K562 (cell line): Measurements from ENCODE around the gene VSTM2B. TPM values are rescaled to one million over a fixed set of nuclear protein-coding genes. Genes with fewer than 3 reads are reported as not detected.

Experiments used
- ATAC-seq: fragments of 200-7000 bp; cut with Tn5 transposase; 3 replicates; pipeline ENCODE4 v1.9.1; 2020; ENCODE audit warnings: moderate library complexity
- BruUV-seq: library from RNA; stranded (reverse); fragments of 400-500 nt; replicated peaks from 2 replicates; lab custom pipeline; 2021; lab: Mats Ljungman, UMichigan
- CTCF ChIA-PET: fragments of 300-600 bp; formaldehyde crosslinking; extraction: SDS; loops from one replicate; lab custom pipeline; 2021; ENCODE audit warnings: low intra/inter-chr PET ratio; lab: Yijun Ruan, JAX
- POLR2A ChIA-PET: fragments of 300-600, 350-650 bp; sonication (Branson Sonifier 250); formaldehyde crosslinking; extraction: SDS; loops from one replicate; lab custom pipeline; 2021; ENCODE audit warnings: antibody characterized with exemption, inconsistent platforms; lab: Yijun Ruan, JAX
- DNase-seq, 4 experiments: peaks; one replicate each; pipeline versions ENCODE4 v3.0.0 to v3.0.0-alpha.2; 2011 to 2018; ENCODE audit warnings: low spot score in 3 of 4, mixed read lengths in 3 of 4; ENCODE audit errors: extremely low read depth in 1 of 4
- FAIRE-seq: peaks from 2 replicates; lab custom pipeline; 2011; peaks lifted over from hg19 to GRCh38; lab: Jason Lieb, UNC
- H2AFZ ChIP-seq: 2 replicates; pipeline ENCODE4 v1.6.0; 2011; ENCODE audit warnings: low read depth, low read length, control low read depth, inconsistent platforms
- H3K27ac ChIP-seq: fragments of 200-600 bp; 3 replicates; pipeline ENCODE4 v1.8.0; 2011; ENCODE audit warnings: low read depth, mild to moderate bottlenecking, control low read depth, inconsistent platforms, low read length, moderate library complexity, mixed read lengths; ENCODE audit errors: extremely low read depth
- H3K27me3 ChIP-seq, 2 experiments: fragments of 300-600 bp in 1 of 2; 2 replicates in 1 of 2; 3 replicates in 1 of 2; pipeline versions ENCODE4 v1.6.0 to v1.8.0; 2011; ENCODE audit warnings: inconsistent platforms in 2 of 2, low read length in 2 of 2, mild to moderate bottlenecking in 1 of 2, mixed read lengths in 1 of 2, moderate library complexity in 1 of 2; ENCODE audit not compliant: control insufficient read depth in 2 of 2, insufficient read depth in 2 of 2
- H3K36me3 ChIP-seq: fragments of 300-600 bp; 3 replicates; pipeline ENCODE4 v1.8.0; 2011; ENCODE audit warnings: mild to moderate bottlenecking, low read length, inconsistent platforms; ENCODE audit not compliant: control insufficient read depth, insufficient read depth
- H3K4me1 ChIP-seq, 2 experiments: fragments of 200-600 bp in 1 of 2; replicated peaks in 1 of 2; 2 replicates in 1 of 2; 3 replicates in 1 of 2; pipeline versions ENCODE4 v1.5.1 to v1.8.0; 2011; ENCODE audit warnings: inconsistent platforms in 2 of 2, low read length in 2 of 2, mild to moderate bottlenecking in 1 of 2, mixed read lengths in 1 of 2, moderate library complexity in 1 of 2; ENCODE audit not compliant: control insufficient read depth in 2 of 2, insufficient read depth in 2 of 2
- H3K4me2 ChIP-seq: 2 replicates; pipeline ENCODE4 v1.6.1; 2011; ENCODE audit warnings: low read length, control low read depth, inconsistent platforms, mixed read lengths; ENCODE audit not compliant: insufficient read depth
- H3K4me3 ChIP-seq: fragments of 200-600 bp; sonication (generic), shearing (Covaris generic); 2 replicates; pipeline ENCODE4 v1.5.1; 2016; ENCODE audit warnings: control low read depth, inconsistent platforms
- H3K79me2 ChIP-seq: fragments of 200-600 bp; 3 replicates; pipeline ENCODE4 v1.8.0; 2011; ENCODE audit warnings: low read length, inconsistent platforms; ENCODE audit not compliant: control insufficient read depth, insufficient read depth
- H3K9ac ChIP-seq, 2 experiments: 2 replicates each; pipeline versions ENCODE4 v1.6.0 to v1.6.1; 2011; ENCODE audit warnings: low read depth in 2 of 2, low read length in 2 of 2, control low read depth in 1 of 2, inconsistent platforms in 1 of 2, mild to moderate bottlenecking in 1 of 2, mixed read lengths in 1 of 2; ENCODE audit not compliant: insufficient read depth in 1 of 2
- H3K9me1 ChIP-seq: one replicate; pipeline ENCODE4 v1.6.0; 2011; ENCODE audit warnings: inconsistent platforms, mild to moderate bottlenecking, low read length, moderate library complexity; ENCODE audit not compliant: control insufficient read depth, insufficient read depth
- H3K9me3 ChIP-seq: replicated peaks from 2 replicates; pipeline ENCODE4 v1.5.1; 2011; ENCODE audit warnings: low read depth, low read length, inconsistent platforms; ENCODE audit not compliant: control insufficient read depth, insufficient read depth
- H4K20me1 ChIP-seq: replicated peaks from 2 replicates; pipeline ENCODE4 v1.6.1; 2011; ENCODE audit warnings: low read length, inconsistent platforms, mixed read lengths; ENCODE audit not compliant: control insufficient read depth, insufficient read depth
- CREM ChIP-seq: IDR thresholded peaks from 2 replicates; pipeline ENCODE4 v1.6.1; 2014; ENCODE audit warnings: antibody characterized with exemption, low read depth
- CSDE1 ChIP-seq, 2 experiments: fragments of 450-650 bp; IDR thresholded peaks; 2 replicates each; pipeline ENCODE4 v1.6.1; 2016; ENCODE audit warnings: mild to moderate bottlenecking in 1 of 2
- ESRRB ChIP-seq: fragments of 250-450 bp; sonication (Bioruptor Pico); IDR thresholded peaks from 2 replicates; pipeline ENCODE4 v1.5.0; 2020; ENCODE audit warnings: mild to moderate bottlenecking, moderate library complexity, borderline replicate concordance
- FOS ChIP-seq: IDR thresholded peaks from 3 replicates; pipeline ENCODE4 v1.6.1; 2011; ENCODE audit not compliant: insufficient read length; ENCODE audit errors: extremely low read depth
- GABPB1 ChIP-seq: sonication (generic); formaldehyde crosslinking; IDR thresholded peaks from 2 replicates; pipeline ENCODE4 v1.8.0; 2022; ENCODE audit warnings: mild to moderate bottlenecking, missing genetic modification reagents
- HDAC6 ChIP-seq: IDR thresholded peaks from 2 replicates; pipeline ENCODE4 v1.6.1; 2012; ENCODE audit warnings: low read depth, mild to moderate bottlenecking, control low read depth, inconsistent platforms, low read length, moderate library complexity
- HDAC8 ChIP-seq: fragments of 450-650 bp; IDR thresholded peaks from 2 replicates; pipeline ENCODE4 v1.6.1; 2016; ENCODE audit warnings: mild to moderate bottlenecking, missing genetic modification characterization, moderate library complexity, missing compliant biosample characterization
- HNRNPH1 ChIP-seq: fragments of 200-400 bp; formaldehyde crosslinking; optimal IDR thresholded peaks from 2 replicates; pipeline ENCODE3; 2017; ENCODE audit warnings: low read depth, mild to moderate bottlenecking, low read length, moderate library complexity
- IFI16 ChIP-seq: fragments of 250-450 bp; sonication (Bioruptor Pico); IDR thresholded peaks from 2 replicates; pipeline ENCODE4 v2.1.2; 2022; ENCODE audit warnings: mild to moderate bottlenecking, inconsistent platforms
- NCOA2 ChIP-seq, 2 experiments: fragments of 450-650 bp; IDR thresholded peaks; 2 replicates each; pipeline ENCODE4 v1.6.1; 2018; ENCODE audit warnings: mild to moderate bottlenecking in 2 of 2, moderate library complexity in 1 of 2; ENCODE audit not compliant: partially characterized antibody in 2 of 2
- OTX1 ChIP-seq: fragments of 450-650 bp; formaldehyde crosslinking; IDR thresholded peaks from 2 replicates; pipeline ENCODE4 v1.4.0; 2022; ENCODE audit warnings: mild to moderate bottlenecking
- RFX1 ChIP-seq: fragments of 450-650 bp; IDR thresholded peaks from 2 replicates; pipeline ENCODE4 v1.6.1; 2016; ENCODE audit warnings: mild to moderate bottlenecking, moderate library complexity
- SMAD1 ChIP-seq: fragments of 150-350 bp; IDR thresholded peaks from 2 replicates; pipeline ENCODE4 v1.6.1; 2014; ENCODE audit warnings: low read length, low read depth; ENCODE audit not compliant: partially characterized antibody
- STAT5A ChIP-seq: IDR thresholded peaks from 2 replicates; pipeline ENCODE4 v1.6.1; 2012; ENCODE audit warnings: low read length, inconsistent platforms, borderline replicate concordance
- ZNF165 ChIP-seq: fragments of 250-450 bp; sonication (Bioruptor Pico); IDR thresholded peaks from 2 replicates; pipeline ENCODE4 v1.4.0; 2020; ENCODE audit warnings: borderline replicate concordance
- ZNF431 ChIP-seq: sonication (generic); formaldehyde crosslinking; IDR thresholded peaks from 2 replicates; pipeline ENCODE4 v1.8.0; 2022; ENCODE audit warnings: mild to moderate bottlenecking, missing genetic modification reagents
- ZNF561 ChIP-seq: fragments of 450-650 bp; formaldehyde crosslinking; conservative IDR thresholded peaks from 2 replicates; pipeline ENCODE4 v1.4.0; 2020; ENCODE audit warnings: mild to moderate bottlenecking, moderate library complexity
- WGBS: fragments of 100-300 bp; shearing (Covaris generic); methylation state at CpG from one replicate; pipeline ENCODE4 v1.1.6; 2016; ENCODE audit warnings: low coverage, mixed read lengths; ENCODE audit not compliant: insufficient coverage; ENCODE audit errors: missing lambda C conversion rate; 5-methylcytosine and 5-hydroxymethylcytosine counted together
- in situ Hi-C: fragments of 300-500 bp; cut with MboI; formaldehyde crosslinking; loops from 4 replicates; pipeline ENCODE4 v1.15.0; 2018; ENCODE audit warnings: inconsistent platforms, mixed read lengths
- intact Hi-C: fragments of 100-400 bp; cut with micrococcal nuclease; formaldehyde crosslinking; loops from 2 replicates; pipeline ENCODE4 v1.14.2; 2022
- polyA plus RNA-seq, 8 experiments: library from polyadenylated mRNA; depleted of rRNA in 4 of 8; stranded (reverse) in 5 of 8; unstranded in 3 of 8; fragments of >200 nt; fragmentation: Nextera tagmentation in 2 of 8; fragmentation: Illumina TruSeq in 1 of 8; extraction: Ambion mirVana in 2 of 8; extraction: Trizol in 1 of 8; gene quantifications; 2 replicates each; pipeline versions ENCODE4 v1.2.1 to v1.2.3, GENCODE V29; 2011 to 2014; ENCODE audit warnings: inconsistent platforms in 1 of 8, missing spikeins in 1 of 8
- total RNA-seq, 7 experiments: library from RNA; depleted of rRNA in 6 of 7; stranded (reverse); fragments of >200 nt in 6 of 7; fragmentation: Illumina TruSeq in 2 of 7; extraction: Trizol in 2 of 7; gene quantifications; 2 replicates each; pipeline versions ENCODE4 v1.2.1 to v1.2.3, GENCODE V29; 2011 to 2021; ENCODE audit warnings: low replicate concordance in 1 of 7
- TF ChIP-seq, protein P1 (sequence below): sonication (generic); formaldehyde crosslinking; IDR thresholded peaks from 2 replicates; pipeline ENCODE4 v1.8.1; 2022; ENCODE audit warnings: missing genetic modification reagents
- TF ChIP-seq, protein P2 (sequence below), 2 experiments: fragments of 450-650 bp; IDR thresholded peaks; 2 replicates each; pipeline ENCODE4 v1.6.1; 2016
- TF ChIP-seq, protein P3 (sequence below): sonication (generic); IDR thresholded peaks from 2 replicates; pipeline ENCODE4 v1.6.1; 2016

Gene VSTM2B
- total and polyA plus RNA-seq, 9 of the 15 experiments (the other 6 are each of a cell fraction or from before 2014, with no cell fraction given): not detected

DNA sequence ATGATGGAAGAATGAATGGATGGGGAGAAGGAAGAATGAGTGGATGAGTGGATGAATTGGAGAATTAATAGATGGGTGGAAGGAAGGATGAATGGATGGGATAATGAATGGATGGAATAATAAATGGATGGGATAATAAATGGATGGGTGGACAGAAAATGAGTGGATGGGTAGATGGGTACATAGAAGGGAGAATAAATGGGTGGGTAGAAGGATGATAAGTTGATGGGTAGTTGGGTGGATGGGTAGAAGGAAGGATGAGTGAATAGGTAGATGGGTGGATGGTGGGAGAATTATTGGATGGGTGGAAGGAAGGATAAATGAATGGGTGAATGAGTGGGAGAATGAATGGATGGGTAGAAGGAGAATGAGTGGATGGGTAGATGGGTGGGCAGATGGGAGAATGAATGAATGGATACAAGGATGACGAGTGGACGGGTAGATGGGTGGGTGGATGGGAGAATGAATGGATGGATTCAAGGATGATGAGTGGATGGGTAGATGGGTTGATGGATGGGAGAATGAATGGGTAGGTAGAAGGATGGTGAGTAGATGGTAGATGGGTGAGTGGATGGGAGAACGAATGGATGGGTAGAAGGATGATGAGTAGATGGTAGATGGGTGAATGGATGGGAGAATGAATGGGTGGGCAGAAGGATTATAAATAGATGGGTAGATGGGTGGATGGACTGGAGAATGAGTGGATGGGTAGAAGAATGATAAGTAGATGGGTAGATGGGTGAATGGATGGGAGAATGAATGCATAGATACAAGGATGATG lies 15.9 kb downstream of the VSTM2B start:
- ChIA-PET CTCF (no interaction called here), POLR2A (no interaction called here)
- Histone ChIP-seq H3K4me3 (no peak overlapping the region), H3K9me3 (no peaks in the 10 kb centered on the region), H3K9me1 (no peaks in the 10 kb centered on the region), H4K20me1 (no peaks in the 10 kb centered on the region), H3K9ac (no peak overlapping the region), H3K4me1 (no peaks in the 10 kb centered on the region), H3K4me2 (no peak overlapping the region), H2AFZ (no peak overlapping the region), H3K27me3 (peaks cover 5 to 30% of the 10 kb centered on the region in 2 experiments; a peak in 4 of 5 replicates), H3K27ac (no peak overlapping the region), H3K79me2 (no peaks in the 10 kb centered on the region), H3K36me3 (no peaks in the 10 kb centered on the region)
- ATAC-seq (no peak), DNase-seq (no peak), FAIRE-seq (no peak)
- no TSS peak for BruUV-seq
- no peak for TF ChIP-seq NCOA2 (IDR thresholded peaks at IDR 0.05; ENCODE audit: partially characterized antibody in 2 of 2)
- no peak for TF ChIP-seq HDAC6
- TF ChIP-seq, protein P1, sequence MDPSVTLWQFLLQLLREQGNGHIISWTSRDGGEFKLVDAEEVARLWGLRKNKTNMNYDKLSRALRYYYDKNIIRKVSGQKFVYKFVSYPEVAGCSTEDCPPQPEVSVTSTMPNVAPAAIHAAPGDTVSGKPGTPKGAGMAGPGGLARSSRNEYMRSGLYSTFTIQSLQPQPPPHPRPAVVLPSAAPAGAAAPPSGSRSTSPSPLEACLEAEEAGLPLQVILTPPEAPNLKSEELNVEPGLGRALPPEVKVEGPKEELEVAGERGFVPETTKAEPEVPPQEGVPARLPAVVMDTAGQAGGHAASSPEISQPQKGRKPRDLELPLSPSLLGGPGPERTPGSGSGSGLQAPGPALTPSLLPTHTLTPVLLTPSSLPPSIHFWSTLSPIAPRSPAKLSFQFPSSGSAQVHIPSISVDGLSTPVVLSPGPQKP: no peak
- TF ChIP-seq, protein P2, sequence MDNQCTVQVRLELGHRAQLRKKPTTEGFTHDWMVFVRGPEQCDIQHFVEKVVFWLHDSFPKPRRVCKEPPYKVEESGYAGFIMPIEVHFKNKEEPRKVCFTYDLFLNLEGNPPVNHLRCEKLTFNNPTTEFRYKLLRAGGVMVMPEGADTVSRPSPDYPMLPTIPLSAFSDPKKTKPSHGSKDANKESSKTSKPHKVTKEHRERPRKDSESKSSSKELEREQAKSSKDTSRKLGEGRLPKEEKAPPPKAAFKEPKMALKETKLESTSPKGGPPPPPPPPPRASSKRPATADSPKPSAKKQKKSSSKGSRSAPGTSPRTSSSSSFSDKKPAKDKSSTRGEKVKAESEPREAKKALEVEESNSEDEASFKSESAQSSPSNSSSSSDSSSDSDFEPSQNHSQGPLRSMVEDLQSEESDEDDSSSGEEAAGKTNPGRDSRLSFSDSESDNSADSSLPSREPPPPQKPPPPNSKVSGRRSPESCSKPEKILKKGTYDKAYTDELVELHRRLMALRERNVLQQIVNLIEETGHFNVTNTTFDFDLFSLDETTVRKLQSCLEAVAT (IDR thresholded peaks at IDR 0.05): no peak
- TF ChIP-seq IFI16 (CRISPR knock-in tag): no peak
- TF ChIP-seq, protein P3, sequence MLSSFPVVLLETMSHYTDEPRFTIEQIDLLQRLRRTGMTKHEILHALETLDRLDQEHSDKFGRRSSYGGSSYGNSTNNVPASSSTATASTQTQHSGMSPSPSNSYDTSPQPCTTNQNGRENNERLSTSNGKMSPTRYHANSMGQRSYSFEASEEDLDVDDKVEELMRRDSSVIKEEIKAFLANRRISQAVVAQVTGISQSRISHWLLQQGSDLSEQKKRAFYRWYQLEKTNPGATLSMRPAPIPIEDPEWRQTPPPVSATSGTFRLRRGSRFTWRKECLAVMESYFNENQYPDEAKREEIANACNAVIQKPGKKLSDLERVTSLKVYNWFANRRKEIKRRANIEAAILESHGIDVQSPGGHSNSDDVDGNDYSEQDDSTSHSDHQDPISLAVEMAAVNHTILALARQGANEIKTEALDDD: no peak
- no peak for TF ChIP-seq FOS
- no peak for TF ChIP-seq ZNF431 (CRISPR knock-in tag)
- TF ChIP-seq HNRNPH1: no peak
- TF ChIP-seq RFX1: no peak
- TF ChIP-seq GABPB1 (CRISPR knock-in tag): no peak
- TF ChIP-seq CREM: no peak
- no peak for TF ChIP-seq CSDE1 (IDR thresholded peaks at IDR 0.05)
- no peak for TF ChIP-seq ESRRB
- TF ChIP-seq ZNF165: no peak
- TF ChIP-seq STAT5A: no peak
- TF ChIP-seq SMAD1: no peak
- TF ChIP-seq HDAC8 (tag): no peak
- TF ChIP-seq ZNF561: no peak
- TF ChIP-seq OTX1: no peak
- intact Hi-C loops (no loop called here), in situ Hi-C loops (no loop called here)
- WGBS: 0% methylated on average over 3 of the region's 3 CpGs
